Hepatocyte (in vitro differentiated cells): ENCODE results near the gene DYDC2. TPM values are rescaled to one million over a fixed set of nuclear protein-coding genes. Genes with fewer than 3 reads are reported as not detected.

Experiments
- DNase-seq: peaks from one replicate; pipeline ENCODE4 v3.0.0-alpha.2; 2016; ENCODE audit warnings: low spot score
- H2AFZ ChIP-seq: fragments of 200-600 bp; sonication (generic); 2 replicates; pipeline ENCODE4 v1.6.0; 2016; ENCODE audit warnings: antibody characterized with exemption, mild to moderate bottlenecking
- H3K27ac ChIP-seq: fragments of 200-600 bp; sonication (generic); 2 replicates; pipeline ENCODE4 v1.5.1; 2016; ENCODE audit warnings: mild to moderate bottlenecking
- H3K27me3 ChIP-seq: fragments of 200-600 bp; sonication (generic); 2 replicates; pipeline ENCODE4 v1.6.1; 2016
- H3K36me3 ChIP-seq: fragments of 200-600 bp; sonication (generic); replicated peaks from 2 replicates; pipeline ENCODE4 v1.5.1; 2016; ENCODE audit warnings: low read depth; ENCODE audit not compliant: insufficient read depth
- H3K4me1 ChIP-seq: fragments of 200-600 bp; sonication (generic); 2 replicates; pipeline ENCODE4 v1.5.1; 2016; ENCODE audit warnings: mild to moderate bottlenecking, moderate library complexity; ENCODE audit not compliant: insufficient read depth
- H3K4me2 ChIP-seq: fragments of 200-600 bp; sonication (generic); 2 replicates; pipeline ENCODE4 v1.6.0; 2016
- H3K4me3 ChIP-seq: fragments of 200-600 bp; sonication (generic); 2 replicates; pipeline ENCODE4 v1.5.1; 2016; ENCODE audit warnings: mild to moderate bottlenecking
- H3K79me2 ChIP-seq: fragments of 200-600 bp; sonication (generic); 2 replicates; pipeline ENCODE4 v1.6.0; 2017; ENCODE audit warnings: mild to moderate bottlenecking
- H3K9me2 ChIP-seq: fragments of 200-600 bp; sonication (generic); replicated peaks from 2 replicates; pipeline ENCODE4 v1.6.0; 2017; ENCODE audit warnings: mild to moderate bottlenecking; ENCODE audit not compliant: insufficient read depth
- H3K9me3 ChIP-seq: fragments of 200-600 bp; sonication (generic); 2 replicates; pipeline ENCODE4 v1.5.1; 2016; ENCODE audit warnings: low read depth, mild to moderate bottlenecking
- H4K20me1 ChIP-seq: fragments of 200-600 bp; sonication (generic); 2 replicates; pipeline ENCODE4 v1.6.0; 2016; ENCODE audit warnings: mild to moderate bottlenecking; ENCODE audit not compliant: insufficient read depth, poor library complexity, severe bottlenecking
- EZH2 ChIP-seq: fragments of 200-600 bp; sonication (generic); IDR thresholded peaks from 2 replicates; pipeline ENCODE4 v1.6.1; 2016; ENCODE audit warnings: antibody characterized with exemption, mild to moderate bottlenecking, borderline replicate concordance
- EZH2phosphoT487 ChIP-seq: fragments of 200-600 bp; sonication (generic); IDR thresholded peaks from one replicate; pipeline ENCODE4 v1.6.1; 2018; ENCODE audit warnings: antibody characterized with exemption, mild to moderate bottlenecking, low read depth, moderate library complexity; ENCODE audit not compliant: unreplicated experiment, severe bottlenecking
- WGBS: methylation state at CpG from one replicate; pipeline ENCODE4 v1.1.6; 2016; ENCODE audit warnings: low lambda C conversion rate; ENCODE audit errors: missing lambda C conversion rate; 5-methylcytosine and 5-hydroxymethylcytosine counted together
- polyA plus RNA-seq: library from polyadenylated mRNA; unstranded; fragments of >200 nt; fragmentation: Nextera tagmentation; extraction: Ambion mirVana; gene quantifications from 2 replicates; pipeline ENCODE4 v1.2.1, GENCODE V29; 2016
- total RNA-seq: library from RNA; depleted of rRNA; stranded (reverse); fragments of >200 nt; gene quantifications from 2 replicates; pipeline ENCODE4 v1.2.3, GENCODE V29; 2014
- TF ChIP-seq, protein P1 (sequence below): fragments of 200-600 bp; sonication (generic); IDR thresholded peaks from 2 replicates; pipeline ENCODE4 v1.5.1; 2016; ENCODE audit warnings: antibody characterized with exemption, mild to moderate bottlenecking; ENCODE audit not compliant: poor library complexity

The DYDC2 gene
- total and polyA plus RNA-seq, 2 experiments from 2014 or later, result 0.80 TPM; not detected in 1

DNA sequence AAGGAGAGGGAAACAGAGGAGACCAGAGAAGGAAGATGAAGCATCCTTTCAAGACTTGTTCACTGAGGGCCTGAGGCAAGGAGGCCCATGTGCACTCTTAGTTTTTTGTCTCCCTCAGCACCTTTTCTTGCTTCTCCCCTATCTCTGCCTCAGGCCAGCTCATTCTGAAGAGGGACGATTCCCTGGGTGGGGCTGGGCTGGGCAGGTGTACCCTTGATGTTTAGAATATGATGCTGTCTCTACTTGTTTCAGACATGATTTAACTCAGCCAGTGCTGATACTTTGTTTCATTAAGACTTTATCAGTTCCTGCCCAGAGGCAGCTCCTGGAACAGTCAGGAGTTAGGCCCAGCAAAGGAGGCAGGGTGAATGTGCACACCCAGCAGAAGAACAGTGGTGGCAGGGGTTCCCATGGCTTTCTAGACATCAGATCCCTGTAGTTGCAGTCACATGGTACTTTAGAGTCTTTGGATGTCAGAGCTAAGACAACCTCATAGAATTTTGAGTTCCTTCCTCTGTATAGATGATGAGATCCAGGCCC lies 55.2 kb downstream of the DYDC2 start:
- Histone ChIP-seq H3K27me3 (no peaks in the 10 kb centered on the region), H3K4me2 (peak overlapping the region; percentile 86), H3K9me3 (no peaks in the 10 kb centered on the region), H4K20me1 (no peaks in the 10 kb centered on the region), H3K36me3 (no peaks in the 10 kb centered on the region), H3K27ac (peak overlapping the region; percentile 94), H2AFZ (no peak overlapping the region), H3K4me3 (no peak overlapping the region), H3K9me2 (no peaks in the 10 kb centered on the region), H3K79me2 (peaks cover 66% of the 10 kb centered on the region), H3K4me1 (peaks cover 75% of the 10 kb centered on the region)
- no peak for DNase-seq
- WGBS, result 67% methylated on average over 1 of the region's 1 CpG
- no peak for TF ChIP-seq EZH2phosphoT487
- TF ChIP-seq, protein P1, sequence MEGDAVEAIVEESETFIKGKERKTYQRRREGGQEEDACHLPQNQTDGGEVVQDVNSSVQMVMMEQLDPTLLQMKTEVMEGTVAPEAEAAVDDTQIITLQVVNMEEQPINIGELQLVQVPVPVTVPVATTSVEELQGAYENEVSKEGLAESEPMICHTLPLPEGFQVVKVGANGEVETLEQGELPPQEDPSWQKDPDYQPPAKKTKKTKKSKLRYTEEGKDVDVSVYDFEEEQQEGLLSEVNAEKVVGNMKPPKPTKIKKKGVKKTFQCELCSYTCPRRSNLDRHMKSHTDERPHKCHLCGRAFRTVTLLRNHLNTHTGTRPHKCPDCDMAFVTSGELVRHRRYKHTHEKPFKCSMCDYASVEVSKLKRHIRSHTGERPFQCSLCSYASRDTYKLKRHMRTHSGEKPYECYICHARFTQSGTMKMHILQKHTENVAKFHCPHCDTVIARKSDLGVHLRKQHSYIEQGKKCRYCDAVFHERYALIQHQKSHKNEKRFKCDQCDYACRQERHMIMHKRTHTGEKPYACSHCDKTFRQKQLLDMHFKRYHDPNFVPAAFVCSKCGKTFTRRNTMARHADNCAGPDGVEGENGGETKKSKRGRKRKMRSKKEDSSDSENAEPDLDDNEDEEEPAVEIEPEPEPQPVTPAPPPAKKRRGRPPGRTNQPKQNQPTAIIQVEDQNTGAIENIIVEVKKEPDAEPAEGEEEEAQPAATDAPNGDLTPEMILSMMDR, result no peak
- TF ChIP-seq EZH2, result no peak

DNA sequence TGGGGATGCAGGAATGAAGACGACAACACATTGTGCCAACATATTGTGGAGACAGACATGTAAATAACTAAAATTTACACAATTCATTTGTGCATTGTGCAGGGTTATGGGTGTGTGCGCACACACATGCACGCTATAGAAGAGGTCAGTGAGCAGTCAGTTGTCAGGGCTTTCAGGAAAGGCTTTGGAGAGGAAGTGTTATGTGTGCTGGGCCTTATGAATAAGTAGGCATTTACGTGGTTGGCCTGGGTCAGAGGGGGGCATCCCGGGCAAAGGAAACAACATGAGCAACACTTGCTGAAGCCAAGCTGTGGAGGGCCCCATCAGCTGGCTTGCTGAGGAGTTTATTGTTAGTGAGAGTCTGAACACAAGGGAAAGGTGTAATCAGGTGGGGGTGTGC lies 55.9 kb downstream of the DYDC2 start:
- no peak overlapping the region for H2AFZ ChIP-seq
- H3K9me2 ChIP-seq, result no peaks in the 10 kb centered on the region
- TF ChIP-seq EZH2, result no peak
- no peak for TF ChIP-seq EZH2phosphoT487
- TF ChIP-seq, protein P1, result no peak
- no peaks in the 10 kb centered on the region for H4K20me1 ChIP-seq
- no peaks in the 10 kb centered on the region for H3K36me3 ChIP-seq
- peaks cover 73% of the 10 kb centered on the region for H3K79me2 ChIP-seq
- H3K27me3 ChIP-seq, result no peaks in the 10 kb centered on the region
- peak overlapping the region; percentile 86 for H3K4me2 ChIP-seq
- WGBS, result 91% methylated on average over 5 of the region's 5 CpGs
- no peak for DNase-seq
- H3K27ac ChIP-seq, result peak overlapping the region; percentile 94
- peaks cover 82% of the 10 kb centered on the region for H3K4me1 ChIP-seq
- H3K9me3 ChIP-seq, result no peaks in the 10 kb centered on the region
- H3K4me3 ChIP-seq, result no peak overlapping the region

DNA sequence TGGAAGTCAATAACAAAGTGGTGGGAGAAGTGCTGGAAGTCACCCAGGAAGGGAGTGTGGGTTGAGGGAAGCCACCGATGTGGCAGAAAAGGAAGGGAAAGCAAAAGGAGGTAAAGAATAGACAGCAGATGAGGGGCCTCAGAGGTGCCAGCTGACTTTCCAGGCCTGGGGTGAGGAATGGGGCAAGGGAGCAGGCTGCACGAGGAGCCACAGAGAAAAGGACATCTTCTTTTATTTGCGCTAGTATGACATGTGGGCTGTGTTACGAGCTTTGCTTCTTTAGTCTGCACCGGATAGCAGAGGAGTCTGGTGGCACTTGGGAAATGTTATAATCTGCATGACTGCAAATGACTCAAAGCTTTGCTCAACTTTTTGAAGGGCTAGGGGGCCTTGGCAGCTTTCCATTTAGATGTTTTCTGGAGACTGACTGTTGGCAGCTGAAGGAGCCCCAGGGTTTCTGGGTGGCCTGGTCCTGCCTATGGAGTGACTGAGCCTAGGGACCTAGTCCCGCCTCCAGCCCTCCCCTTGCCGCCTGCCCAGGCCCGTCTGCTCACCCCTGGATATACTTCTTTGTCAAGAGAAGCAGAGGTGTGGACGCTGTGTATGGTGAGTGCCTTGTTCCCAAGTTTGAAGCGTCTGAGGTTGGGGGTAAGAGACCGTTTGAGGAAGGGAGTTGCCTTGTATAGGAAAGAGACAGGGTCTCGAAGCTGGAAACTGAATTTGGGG lies 56.9 kb downstream of the DYDC2 start:
- peak overlapping the region; percentile 86 for H3K4me2 ChIP-seq
- H4K20me1 ChIP-seq, result no peaks in the 10 kb centered on the region
- no peaks in the 10 kb centered on the region for H3K36me3 ChIP-seq
- peak overlapping the region; percentile 94 for H3K27ac ChIP-seq
- H3K27me3 ChIP-seq, result no peaks in the 10 kb centered on the region
- no peaks in the 10 kb centered on the region for H3K9me2 ChIP-seq
- TF ChIP-seq, protein P1, result no peak
- TF ChIP-seq EZH2 (no peak), EZH2phosphoT487 (no peak)
- peaks cover 82% of the 10 kb centered on the region for H3K79me2 ChIP-seq
- WGBS, result 41% methylated on average over 12 of the region's 12 CpGs
- no peak overlapping the region for H3K4me3 ChIP-seq
- H3K9me3 ChIP-seq, result no peaks in the 10 kb centered on the region
- DNase-seq, result peak; percentile 77
- H2AFZ ChIP-seq, result no peak overlapping the region
- peaks cover 86% of the 10 kb centered on the region for H3K4me1 ChIP-seq
